GM19372 (cell line): ENCODE measurements around the gene SMAD3.

Experiments used
- ATAC-seq: cut with Tn5 transposase; IDR thresholded peaks from one replicate; pipeline ENCODE4 v1.9.1; 2021; ENCODE audit warnings: mild to moderate bottlenecking, low read depth, moderate library complexity; ENCODE audit not compliant: unreplicated experiment

The SMAD3 gene

DNA sequence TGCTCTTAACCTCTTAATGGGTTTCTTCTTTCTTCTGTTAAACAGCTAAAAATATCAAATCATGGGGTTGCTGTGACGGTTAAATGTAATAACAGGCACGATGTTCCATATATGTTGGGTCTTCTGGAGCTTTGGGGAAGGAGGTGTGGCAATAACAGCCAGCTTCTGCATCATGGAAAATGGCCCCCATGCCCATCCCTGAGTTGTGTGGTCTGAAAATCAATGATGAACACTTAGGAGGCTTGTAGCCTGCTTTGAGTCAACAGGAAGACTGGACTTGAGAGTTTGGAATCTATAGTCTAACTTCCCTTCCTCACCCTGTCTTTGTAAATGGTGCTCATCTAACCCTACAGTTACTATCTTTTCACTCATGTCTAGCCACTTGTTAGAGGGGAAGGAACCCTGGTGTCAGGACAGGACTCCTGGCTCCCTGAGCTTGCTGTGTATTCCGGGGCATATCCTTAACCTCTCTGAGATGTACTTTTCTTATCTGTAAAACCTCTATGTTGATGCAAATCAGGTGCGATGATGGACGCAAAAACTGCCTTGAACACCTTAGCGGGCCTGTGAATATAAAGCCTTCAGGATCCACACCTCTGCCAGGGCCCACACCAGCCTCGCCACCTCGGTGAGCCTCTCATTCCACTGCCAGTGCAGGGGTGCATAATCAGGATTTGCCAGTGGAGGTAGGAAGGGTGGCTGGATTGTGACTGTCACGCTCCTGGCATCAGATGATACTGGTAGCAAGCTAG lies 27.5 kb downstream of the SMAD3 start:
- ATAC-seq: no peak

DNA sequence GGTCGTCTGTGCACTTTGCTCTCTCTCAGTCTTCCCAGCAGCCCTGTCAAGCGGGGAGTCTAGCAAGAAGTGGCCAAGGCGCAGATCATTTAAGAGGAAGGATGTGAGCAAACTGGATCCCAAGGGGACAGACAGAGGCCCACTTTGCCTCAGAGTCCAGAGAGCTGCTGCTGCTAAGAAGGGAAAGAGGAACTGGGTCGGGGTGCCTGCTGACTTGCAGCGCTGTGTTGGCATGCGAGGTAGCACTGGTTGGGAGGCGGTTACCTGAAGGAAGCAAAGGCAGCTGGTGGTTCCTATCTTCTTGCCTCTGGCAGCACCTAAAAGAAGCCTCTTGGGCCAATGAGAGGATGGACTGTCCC lies 28.1 kb downstream of the SMAD3 start:
- no peak for ATAC-seq

GRCh38 chr15:67094001-67094826 lies 28.8 kb downstream of the SMAD3 start:
- ATAC-seq: no peak

GRCh38 chr15:67095912-67096311 lies 30.5 kb downstream of the SMAD3 start:
- no peak for ATAC-seq

DNA sequence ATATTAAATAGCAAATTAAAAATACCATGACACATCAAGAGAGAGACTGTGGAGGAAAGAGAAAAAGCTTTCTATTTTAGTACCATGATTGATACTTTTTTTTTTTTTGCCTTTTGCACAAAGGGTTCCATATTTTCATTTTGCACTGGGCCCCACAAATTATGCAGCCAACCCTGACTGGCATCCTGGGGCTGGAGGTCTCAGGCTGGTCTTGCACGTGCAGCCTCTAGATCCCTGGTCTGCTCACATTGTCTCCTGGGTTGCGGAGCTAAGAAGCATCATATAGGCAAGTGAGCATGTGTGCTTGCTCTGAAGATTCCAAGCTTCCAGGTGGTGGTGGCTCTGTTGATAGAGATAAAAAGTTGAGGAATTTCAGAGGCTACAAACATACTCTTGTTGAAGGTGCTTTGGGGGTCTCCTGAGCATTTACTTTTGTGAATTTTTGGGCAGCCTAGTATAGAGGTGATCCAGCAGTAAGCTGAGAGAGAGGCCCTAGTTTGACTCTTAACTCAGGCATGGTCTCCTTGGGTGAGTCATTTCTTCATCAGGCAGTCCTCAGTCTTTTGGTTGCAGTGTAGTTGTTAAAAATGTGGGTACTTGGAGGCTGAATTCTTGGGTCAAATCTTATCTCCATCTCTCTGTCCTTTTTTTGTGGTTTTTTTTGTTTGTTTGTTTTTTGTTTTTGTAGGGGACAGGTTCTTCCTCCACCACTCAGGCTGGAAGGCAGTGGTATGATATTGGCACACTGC lies 31.3 kb downstream of the SMAD3 start:
- no peak for ATAC-seq

DNA sequence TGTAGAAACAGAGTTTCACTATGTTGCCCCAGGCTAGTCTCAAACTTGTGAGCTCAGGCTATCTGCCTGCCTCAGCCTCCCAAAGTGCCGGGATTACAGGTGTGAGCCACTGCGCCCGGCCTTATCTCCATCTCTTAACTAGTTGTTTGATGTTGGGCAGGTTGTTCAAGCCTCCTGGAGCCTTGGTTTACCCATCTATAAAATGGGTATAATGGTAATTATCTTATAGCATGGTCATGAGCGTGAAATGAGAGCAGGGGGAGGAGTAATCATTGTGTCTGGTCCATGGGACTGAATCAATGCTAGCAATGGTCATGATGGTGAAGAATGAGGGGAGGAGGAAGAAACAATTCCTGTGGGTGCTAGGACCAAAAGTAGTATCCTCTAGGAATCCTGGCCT lies 32.0 kb downstream of the SMAD3 start:
- no peak for ATAC-seq

GRCh38 chr15:67097930-67098740 lies 32.7 kb downstream of the SMAD3 start:
- no peak for ATAC-seq

GRCh38 chr15:67098768-67099282 lies 33.4 kb downstream of the SMAD3 start:
- ATAC-seq: no peak

- no peak for ATAC-seq
These were observed 34.9 kb downstream of the SMAD3 start for GRCh38 chr15:67100124-67100791.

GRCh38 chr15:67100801-67101581 lies 35.6 kb downstream of the SMAD3 start:
- ATAC-seq: no peak

GRCh38 chr15:67101911-67102598 lies 36.7 kb downstream of the SMAD3 start:
- ATAC-seq: no peak

GRCh38 chr15:67102599-67102929 lies 37.2 kb downstream of the SMAD3 start:
- ATAC-seq: no peak

DNA sequence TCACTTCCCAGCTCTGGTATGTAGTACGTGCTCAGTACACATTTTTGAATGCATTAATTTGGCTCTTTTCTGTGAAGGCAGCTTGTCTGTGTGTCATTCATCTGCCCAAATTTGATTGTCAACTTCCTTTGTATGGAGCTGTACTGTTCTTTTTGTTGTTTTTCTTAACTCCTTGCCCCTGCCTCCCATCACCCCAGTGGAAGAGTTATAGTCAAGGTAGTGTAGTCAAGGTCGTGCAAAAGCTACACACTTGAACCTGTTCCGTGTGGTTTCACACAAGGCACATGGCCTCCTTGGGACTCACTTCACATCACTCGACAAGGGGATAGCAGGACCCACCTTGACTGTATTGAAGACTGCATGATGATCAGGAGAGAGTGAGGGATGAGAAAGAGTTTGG lies 37.6 kb downstream of the SMAD3 start:
- no peak for ATAC-seq

- no peak for ATAC-seq
These were observed 38.0 kb downstream of the SMAD3 start for GRCh38 chr15:67103432-67103831.

- ATAC-seq: no peak
These were observed 38.5 kb downstream of the SMAD3 start for GRCh38 chr15:67103869-67104268.

- no peak for ATAC-seq
These were observed 39.1 kb downstream of the SMAD3 start for GRCh38 chr15:67104510-67104909.

DNA sequence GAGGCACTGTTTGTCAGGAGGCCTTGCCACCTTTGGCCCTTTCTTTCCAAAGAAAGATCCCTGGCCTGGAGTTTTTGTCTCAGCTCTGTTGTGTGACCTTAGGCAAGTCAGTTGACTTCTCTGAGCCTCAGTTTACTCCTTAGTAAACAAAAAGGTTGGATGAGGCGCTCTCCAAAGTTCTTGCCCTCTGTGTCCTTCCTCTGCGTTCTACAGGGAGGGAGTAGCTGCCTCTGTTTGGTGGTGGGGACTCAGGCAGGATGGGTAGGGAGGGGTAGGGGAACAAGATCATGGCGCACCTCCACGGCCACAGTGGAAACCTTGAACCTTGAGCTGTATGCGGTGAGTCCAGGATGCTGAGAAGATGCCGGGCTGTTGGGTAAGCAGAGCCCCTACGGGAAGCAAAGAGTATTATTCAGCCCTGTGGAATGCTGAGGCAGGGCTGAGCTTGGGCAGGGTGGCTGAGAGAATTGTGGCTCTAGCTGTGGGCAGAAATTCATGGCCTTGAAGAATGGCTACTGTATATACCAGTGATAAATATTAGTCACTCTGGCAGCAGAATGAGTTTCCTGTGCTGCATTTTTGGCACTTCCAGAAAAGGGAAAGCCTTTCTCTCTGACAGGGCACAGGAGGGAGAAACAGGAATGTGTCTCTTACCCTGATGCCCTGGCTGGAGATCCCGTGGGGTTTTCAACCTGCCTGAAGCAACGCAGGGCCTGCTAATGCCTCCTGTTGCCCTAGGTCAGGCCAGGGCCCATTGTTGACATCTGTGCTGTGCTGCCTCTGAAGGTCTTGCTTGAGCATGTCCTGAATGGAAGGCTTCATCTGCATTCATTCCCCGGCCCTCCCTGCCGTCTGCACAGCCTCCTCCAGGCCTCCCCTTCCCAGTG lies 39.9 kb downstream of the SMAD3 start:
- ATAC-seq: no peak
